Left renal pelvis (tissue), 4 donors: Measurements from ENCODE around the gene NOD1. TPM values are rescaled to one million over a fixed set of nuclear protein-coding genes. Genes with fewer than 3 reads are reported as not detected.
"Not testable (repeated sequence)": the region's sequence is repeated elsewhere in the genome, so short reads cannot be mapped to it uniquely, and the experiment has no call there.

Source experiments
- DNase-seq, 4 donors: peaks; one replicate each; pipeline ENCODE4 v3.0.0-alpha.2; 2013; ENCODE audit warnings: low read depth in 4 of 4, low spot score in 3 of 4
- polyA plus RNA-seq, 4 donors: library from polyadenylated mRNA; unstranded; fragments of 120-200 nt; gene quantifications; one replicate each; pipeline ENCODE4 v1.2.1, GENCODE V29; 2013; ENCODE audit not compliant: insufficient read length in 4 of 4

Gene NOD1
- polyA plus RNA-seq, 4 donors = 7.3 to 13.0 (median 10.1) TPM

GRCh38 chr7:30505174-30505697 is 26.7 kb upstream of the NOD1 start:
- no peak for DNase-seq

GRCh38 chr7:30504301-30505173 is 26.0 kb upstream of the NOD1 start, which contains the start of gene GGCT:
TSS of gene GGCT (minus strand) at chr7:30504829. CDS start at chr7:30504709, 120 bp downstream.
- peak; percentile 94 to 97 (median 96) for DNase-seq

GRCh38 chr7:30503274-30504212 is 25.0 kb upstream of the NOD1 start:
- DNase-seq = no peak

- DNase-seq = no peak
Observed at GRCh38 chr7:30502470-30503251, 24.1 kb upstream of the NOD1 start.

- no peak for DNase-seq
Observed at GRCh38 chr7:30501264-30501663, 22.7 kb upstream of the NOD1 start.

GRCh38 chr7:30493228-30493627 is 14.6 kb upstream of the NOD1 start:
- DNase-seq = no peak

- DNase-seq = no peak
Observed at GRCh38 chr7:30491417-30491816, 12.8 kb upstream of the NOD1 start.

- no peak for DNase-seq
Observed at GRCh38 chr7:30487371-30487770, 8.8 kb upstream of the NOD1 start.

GRCh38 chr7:30485667-30486066 is 7.1 kb upstream of the NOD1 start:
- no peak for DNase-seq

- DNase-seq = not testable (repeated sequence)
Observed at GRCh38 chr7:30481416-30481815, 2.8 kb upstream of the NOD1 start.

- no peak for DNase-seq
Observed at GRCh38 chr7:30479202-30480120, 877 bp upstream of the NOD1 start.

- DNase-seq = no peak
Observed at GRCh38 chr7:30476459-30477145, 2.0 kb downstream of the NOD1 start.

GRCh38 chr7:30475580-30475979 is 3.0 kb downstream of the NOD1 start:
- DNase-seq = no peak

GRCh38 chr7:30474893-30475292 is 3.7 kb downstream of the NOD1 start:
- no peak for DNase-seq

GRCh38 chr7:30474485-30474884 is 4.1 kb downstream of the NOD1 start:
- no peak for DNase-seq

GRCh38 chr7:30473903-30474302 is 4.7 kb downstream of the NOD1 start:
- DNase-seq = no peak

GRCh38 chr7:30472784-30473775 is 5.5 kb downstream of the NOD1 start:
- DNase-seq = no peak
